Nucleus accumbens (tissue), 56 donors: ENCODE data around the gene MAGIX.

ENCODE experiments used
- DNase-seq, 56 donors: peaks; one replicate each; lab custom pipeline; 2025; lab: John Stamatoyannopoulos, UW

The MAGIX gene

DNA sequence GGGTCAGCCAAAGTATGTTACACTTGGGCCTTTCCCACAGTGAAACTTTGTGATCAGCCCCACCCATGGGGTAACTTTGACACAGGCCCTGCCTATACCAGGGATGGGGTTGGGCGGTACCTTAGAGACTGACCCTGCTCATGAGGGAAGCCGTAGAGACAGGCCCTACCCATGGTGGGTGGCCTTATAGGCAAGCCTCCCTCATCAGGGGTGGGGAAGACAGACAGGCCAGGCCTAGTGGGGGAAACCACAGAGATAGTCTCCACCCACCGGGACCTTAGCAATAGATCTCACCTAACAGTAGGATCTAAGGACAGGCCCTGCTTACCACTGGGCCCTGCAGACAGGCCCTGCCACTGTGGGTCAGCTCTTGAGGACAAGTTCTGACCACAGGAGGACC lies 16.0 kb downstream of the MAGIX start:
- no peak for DNase-seq

DNA sequence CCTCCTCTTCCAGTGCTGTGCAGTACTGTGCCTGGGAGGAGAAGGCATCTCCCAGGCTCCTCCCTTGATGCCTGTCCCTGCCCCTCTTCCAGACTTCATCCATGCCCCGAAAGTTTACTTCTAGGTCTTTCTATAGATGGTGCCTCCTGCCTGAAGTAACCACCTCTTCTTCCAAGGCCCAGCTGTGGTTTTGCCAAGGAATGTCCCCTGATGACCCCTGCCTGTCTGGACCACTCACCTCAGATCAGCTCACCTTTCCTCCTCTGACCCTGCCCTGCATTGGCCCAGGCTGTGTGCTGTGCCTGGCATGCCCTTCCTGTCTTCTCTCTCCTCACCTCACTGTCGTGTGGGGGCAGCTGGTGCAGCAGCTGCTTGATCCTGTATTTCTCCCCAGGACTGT lies 16.8 kb downstream of the MAGIX start:
- no peak for DNase-seq

DNA sequence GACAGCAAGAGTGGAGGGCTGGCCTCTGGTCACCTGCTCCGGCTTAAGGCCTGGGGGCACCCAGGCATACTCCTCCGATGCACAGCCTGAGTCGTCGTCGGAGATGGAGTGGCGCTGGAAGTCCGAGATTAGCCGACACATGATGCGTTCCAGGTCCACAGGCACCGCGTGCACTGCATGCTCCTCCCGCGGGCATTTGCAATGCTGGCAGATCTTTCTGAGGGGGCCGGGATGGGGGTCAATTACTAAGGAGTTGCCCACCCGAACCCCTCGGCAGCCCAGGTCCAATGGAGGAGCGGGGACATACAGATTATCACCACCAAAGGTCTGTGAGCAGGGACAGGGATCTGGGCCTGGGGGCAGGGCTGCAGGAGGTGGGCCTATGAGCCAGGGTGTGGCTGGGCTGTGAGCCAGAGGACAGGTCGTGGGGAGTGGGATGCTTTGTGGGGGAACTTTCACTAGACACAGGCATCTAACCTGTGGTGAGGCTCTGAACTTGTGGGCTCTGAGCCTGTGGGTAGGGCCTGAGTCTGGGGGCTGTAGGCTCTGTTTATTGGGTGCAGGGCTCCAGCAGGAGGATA lies 21.2 kb downstream of the MAGIX start:
- DNase-seq, result no peak

DNA sequence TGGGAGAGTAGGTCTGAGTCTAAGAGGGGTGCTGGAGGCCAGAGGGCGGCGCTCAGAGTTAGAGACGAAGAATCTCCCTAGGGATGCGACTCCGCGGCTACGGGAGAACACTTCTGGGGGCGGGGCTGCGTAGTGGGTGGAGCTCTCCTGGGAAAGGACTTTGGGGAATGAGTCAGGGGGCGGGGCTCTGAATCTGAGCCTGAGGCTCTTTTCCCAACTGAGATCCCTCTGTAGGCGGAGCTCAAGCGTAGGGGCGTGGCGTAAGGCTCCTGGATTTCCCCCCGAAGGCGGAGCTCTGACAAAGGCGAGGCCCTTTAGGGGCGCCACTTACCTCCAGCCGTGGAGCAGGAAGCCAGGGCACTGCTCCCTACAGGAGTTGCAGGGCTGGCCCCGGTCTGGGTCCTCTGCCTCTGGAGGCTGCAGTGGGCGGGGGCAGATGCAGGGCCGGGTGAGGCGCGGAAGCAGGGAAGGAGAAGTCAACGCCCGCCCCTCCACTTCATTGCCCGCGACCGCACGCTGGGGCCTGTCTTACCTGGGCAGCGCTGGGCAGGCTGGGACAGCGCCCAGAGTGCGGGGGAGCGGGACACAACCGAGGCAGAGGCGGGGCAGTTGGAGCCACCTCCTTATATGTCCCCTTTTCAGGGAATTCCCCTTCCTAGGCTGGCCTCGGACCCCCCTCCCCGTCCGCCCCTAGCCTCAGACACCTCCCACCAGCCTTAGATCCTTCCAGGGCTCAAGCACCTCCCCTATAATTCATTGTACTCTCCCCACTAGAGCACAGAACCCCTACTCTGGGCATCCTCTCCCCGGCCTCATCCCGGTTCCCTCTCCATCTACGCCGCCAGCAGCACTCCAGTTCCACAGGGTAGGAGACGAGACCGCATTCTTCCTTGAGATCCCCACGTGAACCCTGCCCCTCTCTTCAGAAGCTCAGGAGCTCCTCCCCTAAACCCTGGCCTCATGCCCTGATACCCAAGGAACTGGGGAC lies 22.0 kb downstream of the MAGIX start:
- peak in 43 of 56 donors; percentile 1 to 80 (median 34) for DNase-seq

DNA sequence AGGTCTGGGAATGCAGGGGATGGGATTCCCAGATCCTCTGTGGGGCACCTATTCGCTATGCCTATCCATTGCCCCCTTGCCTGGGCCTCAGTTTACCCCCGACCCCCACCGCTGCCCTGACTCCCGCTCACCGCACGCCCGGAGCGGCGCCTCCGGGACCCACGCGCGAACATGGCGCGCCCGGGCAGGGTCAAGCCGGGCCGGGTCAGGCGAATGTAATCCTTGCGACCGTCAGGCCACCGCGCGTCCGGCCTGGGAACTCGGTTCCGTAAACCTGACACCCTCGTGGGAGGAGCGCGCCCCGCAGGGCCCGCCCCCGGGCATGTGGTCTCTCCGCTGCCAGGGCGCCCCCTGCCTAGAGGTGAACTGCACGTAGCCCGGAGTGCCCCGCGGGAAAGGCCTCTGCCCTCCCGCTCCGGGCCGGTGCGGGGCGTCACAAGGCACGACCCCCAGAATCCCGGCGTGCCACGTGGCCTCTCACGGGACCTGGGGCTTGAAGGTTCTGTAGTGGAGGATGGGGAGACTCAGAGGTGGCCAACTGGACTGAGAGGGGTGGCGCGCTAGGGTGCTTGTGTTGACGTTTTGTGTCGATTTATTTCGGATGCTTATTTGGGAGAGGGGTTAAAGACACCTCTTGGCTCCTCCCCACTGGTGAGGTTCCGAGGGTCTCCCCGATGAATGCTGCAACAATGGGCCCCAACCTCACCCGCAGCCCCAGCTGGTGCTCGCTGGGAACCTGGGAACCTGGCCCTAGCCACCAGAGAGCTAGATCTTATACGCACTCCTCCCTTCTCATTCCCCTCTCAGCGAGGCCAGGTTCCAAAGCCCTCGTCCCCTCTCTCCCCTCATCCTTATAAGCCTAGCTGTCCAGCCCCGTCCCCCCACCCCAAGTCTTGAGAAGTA lies 23.8 kb downstream of the MAGIX start, which contains the start of gene PRICKLE3:
TSS of gene PRICKLE3 (minus strand) at position 249 of the 903 bp plus-strand sequence. CDS start at position 173, 76 bp downstream.
- peak in 41 of 56 donors; percentile 1 to 73 (median 24) for DNase-seq

DNA sequence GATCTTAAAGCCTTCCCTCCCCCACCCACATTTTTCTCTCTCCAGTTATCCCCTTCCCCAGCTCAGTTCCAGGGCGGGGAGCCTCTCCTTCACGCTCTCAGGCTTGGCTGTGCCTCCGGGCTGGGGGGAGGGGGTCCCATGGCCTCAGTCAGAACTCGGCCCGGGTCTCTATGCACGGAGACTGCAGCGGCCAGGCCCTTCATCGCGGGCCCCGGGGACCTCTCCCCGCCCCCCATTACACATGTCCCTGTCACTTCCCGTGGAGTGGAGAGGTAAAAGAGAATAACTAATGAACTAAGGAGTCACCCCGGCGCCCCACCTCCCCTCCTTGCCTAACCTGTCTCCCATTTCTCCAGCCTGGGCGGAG lies 24.5 kb downstream of the MAGIX start:
- DNase-seq, result no peak

DNA sequence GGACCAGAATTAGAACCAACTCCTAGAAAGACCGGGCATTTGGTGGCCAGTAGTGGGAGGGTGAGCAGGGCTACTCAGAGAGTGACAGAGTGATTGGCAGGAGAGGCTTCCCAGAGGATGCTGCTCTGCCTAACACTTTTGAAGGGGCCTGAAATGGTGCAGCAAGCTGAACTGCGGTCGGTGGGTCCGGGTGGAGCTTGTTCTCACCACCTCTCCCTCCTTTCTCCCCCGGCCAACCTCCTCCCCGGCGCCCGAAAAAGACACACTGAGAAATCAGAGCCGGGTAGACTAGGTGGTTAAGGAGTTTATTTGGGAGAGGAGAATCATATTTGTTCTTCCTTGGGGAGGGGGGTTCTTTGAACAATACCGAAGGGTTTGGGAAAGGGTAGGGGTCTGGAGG lies 25.0 kb downstream of the MAGIX start:
- DNase-seq, result no peak

GRCh38 chrX:49188468-49189076 lies 26.0 kb downstream of the MAGIX start:
- no peak for DNase-seq

- peak in 1 of 56 donors; percentile 1 for DNase-seq
Measured at GRCh38 chrX:49189606-49190005, 27.0 kb downstream of the MAGIX start.

GRCh38 chrX:49190821-49191573 lies 28.4 kb downstream of the MAGIX start:
- peak; percentile 33 to 99 (median 93) for DNase-seq

DNA sequence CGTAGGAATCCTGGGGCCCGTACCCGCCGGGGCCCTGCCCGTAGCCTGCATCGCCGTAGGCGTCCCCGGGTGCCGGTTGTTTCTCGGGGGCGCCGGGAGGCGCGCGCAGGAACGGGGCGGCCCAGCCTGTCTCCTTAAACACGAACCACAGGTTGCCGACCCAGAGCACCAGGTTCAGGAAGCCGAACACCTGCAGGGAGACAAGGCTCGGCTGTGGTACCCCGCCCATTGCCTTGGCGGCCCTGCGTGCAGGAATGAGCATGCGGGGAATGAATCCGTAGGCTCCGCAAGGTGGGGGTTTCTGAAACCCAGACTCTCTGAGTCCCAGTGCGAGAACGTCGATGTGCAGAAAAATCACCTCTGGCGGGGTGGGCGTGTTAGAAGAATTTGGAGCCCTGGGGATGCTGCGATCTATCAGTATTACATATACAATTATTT lies 29.0 kb downstream of the MAGIX start:
- DNase-seq, result peak in 3 of 56 donors; percentile 43 to 59 (median 49)

DNA sequence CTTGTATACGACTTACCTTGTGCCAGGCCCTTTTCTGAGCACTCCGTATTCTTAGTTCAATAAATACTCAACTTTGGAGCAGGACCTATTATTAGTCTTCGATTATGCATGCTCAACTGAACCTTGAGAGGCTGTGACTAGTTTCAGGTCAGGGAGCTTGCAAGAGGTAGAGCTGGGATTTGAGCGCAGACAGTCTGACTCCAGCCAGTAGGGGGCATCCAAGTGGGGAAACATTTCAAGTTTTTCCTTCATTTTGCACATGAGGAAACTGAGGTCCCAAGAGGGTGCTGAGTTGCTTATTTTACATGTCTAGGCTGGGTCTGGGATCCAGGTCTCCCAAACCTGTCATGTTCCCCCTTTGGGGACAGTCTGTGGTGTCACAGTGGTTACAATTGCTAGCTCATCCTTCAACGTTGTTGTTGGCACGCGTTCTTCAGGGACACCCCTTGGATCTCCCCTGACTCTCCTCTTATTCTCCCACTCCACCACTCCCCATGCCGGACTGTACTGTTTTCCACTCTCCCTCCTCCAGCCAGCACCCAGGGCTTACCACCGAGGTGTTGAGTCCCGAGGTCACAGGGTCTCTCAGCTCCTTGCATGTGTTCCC lies 30.3 kb downstream of the MAGIX start:
- DNase-seq, result peak in 8 of 56 donors; percentile 0 to 27 (median 4)

GRCh38 chrX:49193542-49193964 lies 31.0 kb downstream of the MAGIX start:
- peak in 14 of 56 donors; percentile 1 to 47 (median 27) for DNase-seq

GRCh38 chrX:49197543-49198087 lies 35.1 kb downstream of the MAGIX start:
- no peak for DNase-seq

GRCh38 chrX:49198540-49199314 lies 36.2 kb downstream of the MAGIX start:
- DNase-seq, result peak in 1 of 56 donors; percentile 2

DNA sequence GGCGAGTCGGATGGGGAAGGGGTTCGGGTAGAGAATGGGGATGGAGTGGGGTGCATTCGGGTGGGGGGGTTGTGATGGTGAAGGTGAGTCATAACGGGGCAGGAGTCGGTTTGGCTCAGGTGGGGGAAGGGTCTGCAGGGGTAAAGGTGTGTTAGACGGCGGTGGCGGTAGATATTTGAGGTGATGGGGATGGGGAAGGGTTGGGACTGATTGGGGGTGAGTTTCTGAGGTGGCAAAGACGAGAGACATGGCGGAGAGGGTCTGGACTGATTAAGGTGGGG lies 36.7 kb downstream of the MAGIX start:
- peak in 1 of 56 donors; percentile 0 for DNase-seq

DNA sequence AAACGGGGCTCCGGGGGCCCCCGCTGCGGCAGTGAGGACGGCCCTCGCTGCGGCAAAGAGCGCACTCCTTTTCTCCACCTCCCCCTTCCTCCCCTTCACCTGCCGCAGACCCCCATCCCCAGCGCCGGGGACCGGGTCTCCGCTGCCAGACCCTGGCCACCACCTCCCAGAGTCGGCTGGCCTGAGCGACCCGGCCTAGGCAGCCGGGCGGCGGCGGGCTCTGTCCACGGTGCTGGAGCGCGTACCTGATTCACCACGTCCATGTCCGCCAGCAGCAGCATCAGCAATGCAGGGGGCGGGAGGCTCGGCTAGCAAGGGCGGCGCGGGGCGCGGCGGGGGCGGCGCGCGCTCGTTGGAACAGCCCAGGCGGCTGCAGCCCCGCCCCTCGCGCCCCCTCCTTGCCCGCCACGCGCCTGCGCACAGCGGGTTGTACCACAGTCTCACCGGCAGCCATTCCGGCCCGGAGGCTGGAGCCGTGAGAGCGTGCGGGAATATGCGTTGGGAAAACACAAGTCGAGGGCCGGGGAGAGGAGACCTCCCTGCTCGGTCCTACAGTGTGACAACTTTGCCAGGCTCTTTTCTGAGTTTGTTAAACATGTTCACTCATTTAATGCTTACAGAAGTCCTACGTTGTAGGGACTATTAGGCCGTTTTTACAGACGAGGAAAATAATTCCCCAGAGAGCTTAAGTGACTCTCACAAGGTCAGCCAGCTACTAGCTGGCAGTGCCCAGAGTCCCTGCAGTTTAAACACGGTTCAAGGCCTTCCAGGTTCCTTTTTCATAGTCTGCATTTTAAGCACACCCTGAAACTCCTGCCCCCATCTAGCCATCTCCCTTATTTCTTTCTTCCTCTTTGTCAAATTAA lies 37.6 kb downstream of the MAGIX start, which contains the start of gene SYP:
TSS of gene SYP (minus strand) at position 288 of the 866 bp plus-strand sequence. CDS start at position 281, 7 bp downstream.
- peak in 55 of 56 donors; percentile 9 to 91 (median 76) for DNase-seq
